Gastroesophageal sphincter (tissue), 3 donors: Measurements from ENCODE around the gene TEKT1.

Experiments used
- EP300 ChIP-seq: sonication (generic); formaldehyde crosslinking; IDR thresholded peaks from one replicate; pipeline ENCODE4 v1.6.1; 2017; ENCODE audit warnings: antibody characterized with exemption, mild to moderate bottlenecking
- POLR2A ChIP-seq, 2 donors: fragments of 450-650 bp; IDR thresholded peaks; one replicate each; pipeline ENCODE4 v1.6.1; 2017; ENCODE audit warnings: antibody characterized with exemption in 2 of 2, mild to moderate bottlenecking in 2 of 2, moderate library complexity in 1 of 2
- POLR2AphosphoS5 ChIP-seq: sonication (generic); formaldehyde crosslinking; IDR thresholded peaks from one replicate; pipeline ENCODE4 v1.6.1; 2017; ENCODE audit warnings: antibody characterized with exemption
- TF ChIP-seq, protein P1 (sequence below), 4 experiments: fragments of 200-600 bp in 2 of 4; fragments of 450-650 bp in 2 of 4; sonication (generic) in 1 of 4; IDR thresholded peaks; one replicate each; pipeline ENCODE4 v1.5.1; 2017 to 2019; ENCODE audit warnings: antibody characterized with exemption in 4 of 4, mild to moderate bottlenecking in 2 of 4, moderate library complexity in 2 of 4

DNA sequence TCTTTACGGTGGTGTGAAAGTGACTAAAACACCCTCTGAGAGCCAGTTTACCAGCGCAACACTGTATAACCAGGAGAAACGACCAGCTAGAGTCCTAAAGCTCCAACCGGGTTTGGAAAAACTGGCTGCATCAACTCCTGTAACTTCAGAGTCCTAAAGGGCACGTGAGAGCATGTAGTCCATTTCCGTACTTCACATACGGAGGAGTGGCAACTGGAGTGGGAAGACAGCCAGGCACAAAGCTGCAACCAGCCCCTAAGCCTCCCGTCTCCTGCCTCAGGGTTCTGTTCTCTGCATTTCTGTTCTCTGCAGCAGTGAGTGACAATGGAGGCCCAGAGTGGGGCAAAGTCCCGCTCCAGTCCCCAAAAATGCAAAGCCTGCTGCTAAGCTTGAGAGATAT is 19.2 kb downstream of the TEKT1 start:
- TF ChIP-seq, protein P1, sequence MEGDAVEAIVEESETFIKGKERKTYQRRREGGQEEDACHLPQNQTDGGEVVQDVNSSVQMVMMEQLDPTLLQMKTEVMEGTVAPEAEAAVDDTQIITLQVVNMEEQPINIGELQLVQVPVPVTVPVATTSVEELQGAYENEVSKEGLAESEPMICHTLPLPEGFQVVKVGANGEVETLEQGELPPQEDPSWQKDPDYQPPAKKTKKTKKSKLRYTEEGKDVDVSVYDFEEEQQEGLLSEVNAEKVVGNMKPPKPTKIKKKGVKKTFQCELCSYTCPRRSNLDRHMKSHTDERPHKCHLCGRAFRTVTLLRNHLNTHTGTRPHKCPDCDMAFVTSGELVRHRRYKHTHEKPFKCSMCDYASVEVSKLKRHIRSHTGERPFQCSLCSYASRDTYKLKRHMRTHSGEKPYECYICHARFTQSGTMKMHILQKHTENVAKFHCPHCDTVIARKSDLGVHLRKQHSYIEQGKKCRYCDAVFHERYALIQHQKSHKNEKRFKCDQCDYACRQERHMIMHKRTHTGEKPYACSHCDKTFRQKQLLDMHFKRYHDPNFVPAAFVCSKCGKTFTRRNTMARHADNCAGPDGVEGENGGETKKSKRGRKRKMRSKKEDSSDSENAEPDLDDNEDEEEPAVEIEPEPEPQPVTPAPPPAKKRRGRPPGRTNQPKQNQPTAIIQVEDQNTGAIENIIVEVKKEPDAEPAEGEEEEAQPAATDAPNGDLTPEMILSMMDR (IDR thresholded peaks at IDR 0.05): no peak
- TF ChIP-seq EP300 (no peak), POLR2AphosphoS5 (no peak), POLR2A (IDR thresholded peaks at IDR 0.05) (no peak)
